Heart left ventricle (tissue), 11 donors: ENCODE results near the gene FAM53A. TPM values are rescaled to one million over a fixed set of nuclear protein-coding genes. Genes with fewer than 3 reads are reported as not detected.

ENCODE experiments used
- polyA plus RNA-seq, 2 donors: library from polyadenylated mRNA; stranded (reverse); fragments of 200-250 nt; gene quantifications; one replicate each; pipeline ENCODE4 v1.2.3, GENCODE V29; 2013
- total RNA-seq, 9 donors: library from RNA; depleted of rRNA in 2 of 9; stranded (reverse); fragments of >200 nt in 2 of 9; fragmentation: NEBNext Ultra II Directional in 3 of 9; extraction: Animal tissue kit (Norgen Biotek cat#: 25700) in 3 of 9; gene quantifications; one replicate each; pipeline versions ENCODE4 v1.1.0 to v1.2.4, GENCODE V29; 2016 to 2023
- donor health status: ischemic (EF 13 %, LVEDD 7.1; RV severe dilation, severe dysfunction).
- donor health status: healthy with polysubstance abuse.
- donor health status: DM: no; HTN: yes; CAD: no.
- donor health status: DM: no; HTN: no; CAD: no.
- donor health status: ischemic (EF 25% LVEDD 5.7; RV mildly dilated, moderate dysfunction).
- donor health status: healthy.
- donor health status: DM: yes; HTN: yes; CAD: no.
- donor health status: PGD.
- donor health status: nonischemic (EF 23%, LVEDD 6.1; RV moderate dilation, normal function).

FAM53A gene
- total and polyA plus RNA-seq, 11 donors, result 0.42 to 2.3 (median 0.99) TPM

Other genes with a start within 250 kb of the FAM53A start
- gene SLBP, start 28.0 kb upstream of the FAM53A start, total RNA-seq, result 10 to 100 TPM; 10.2 to 27.7 (median 11.7) TPM
- gene SLBP, start 28.0 kb upstream of the FAM53A start, polyA plus RNA-seq, result 10 to 100 TPM in 1 of 2 donors, 1 to 10 TPM in 1; 7.2 to 17.6 TPM
- gene TMEM129, start 37.0 kb upstream of the FAM53A start, total RNA-seq, result 10 to 100 TPM; 28.6 to 73.3 (median 37.2) TPM
- 10 to 100 TPM; 32.6 to 39.2 TPM for gene TMEM129, start 37.0 kb upstream of the FAM53A start, polyA plus RNA-seq
- 10 to 100 TPM in 1 of 9 donors, 1 to 10 TPM in 8; 2.9 to 19.1 (median 6.0) TPM for gene TACC3, start 37.2 kb upstream of the FAM53A start, total RNA-seq
- 1 to 10 TPM; 6.3 to 7.7 TPM for gene TACC3, start 37.2 kb upstream of the FAM53A start, polyA plus RNA-seq
- 1 to 10 TPM; 1.2 to 4.6 (median 2.3) TPM for gene FGFR3, start 109.0 kb upstream of the FAM53A start, total RNA-seq
- 1 to 10 TPM; 1.1 to 2.8 TPM for gene FGFR3, start 109.0 kb upstream of the FAM53A start, polyA plus RNA-seq
- gene LETM1, start 171.8 kb upstream of the FAM53A start, total RNA-seq, result 10 to 100 TPM; 35.0 to 54.7 (median 43.4) TPM
- 10 to 100 TPM; 22.1 to 47.4 TPM for gene LETM1, start 171.8 kb upstream of the FAM53A start, polyA plus RNA-seq
- 10 to 100 TPM; 27.4 to 63.3 (median 40.5) TPM for gene NSD2, start 187.1 kb upstream of the FAM53A start, total RNA-seq
- 10 to 100 TPM; 11.4 to 19.0 TPM for gene NSD2, start 187.1 kb upstream of the FAM53A start, polyA plus RNA-seq